Thyroid gland (tissue), 4 donors: ENCODE results near the gene MAP7.

Source experiments
- CTCF ChIP-seq, 6 experiments: fragments of 200-600 bp in 3 of 6; fragments of 450-650 bp in 3 of 6; sonication (generic) in 3 of 6; IDR thresholded peaks; one replicate each; pipeline ENCODE4 v1.5.1; 2016 to 2019; ENCODE audit warnings: antibody characterized with exemption in 6 of 6, mild to moderate bottlenecking in 2 of 6, inconsistent platforms in 1 of 6, moderate library complexity in 1 of 6
- POLR2A ChIP-seq, 2 donors: fragments of 450-650 bp; IDR thresholded peaks; one replicate each; pipeline ENCODE4 v1.6.1; 2017; ENCODE audit warnings: antibody characterized with exemption in 2 of 2, mild to moderate bottlenecking in 2 of 2, moderate library complexity in 1 of 2

- TF ChIP-seq CTCF (IDR thresholded peaks at IDR 0.05) (no peak), POLR2A (IDR thresholded peaks at IDR 0.05) (no peak)
Observed at GRCh38 chr6:136551103-136551502, 881 bp upstream of the MAP7 start.
